ENCODE measurements around the gene ARMC5. TPM values are rescaled to one million over a fixed set of nuclear protein-coding genes. Genes with fewer than 3 reads are reported as not detected.

Gene ARMC5
- total RNA-seq, 2 donors from 2014 or later = 4.2 to 13.2 TPM

DNA sequence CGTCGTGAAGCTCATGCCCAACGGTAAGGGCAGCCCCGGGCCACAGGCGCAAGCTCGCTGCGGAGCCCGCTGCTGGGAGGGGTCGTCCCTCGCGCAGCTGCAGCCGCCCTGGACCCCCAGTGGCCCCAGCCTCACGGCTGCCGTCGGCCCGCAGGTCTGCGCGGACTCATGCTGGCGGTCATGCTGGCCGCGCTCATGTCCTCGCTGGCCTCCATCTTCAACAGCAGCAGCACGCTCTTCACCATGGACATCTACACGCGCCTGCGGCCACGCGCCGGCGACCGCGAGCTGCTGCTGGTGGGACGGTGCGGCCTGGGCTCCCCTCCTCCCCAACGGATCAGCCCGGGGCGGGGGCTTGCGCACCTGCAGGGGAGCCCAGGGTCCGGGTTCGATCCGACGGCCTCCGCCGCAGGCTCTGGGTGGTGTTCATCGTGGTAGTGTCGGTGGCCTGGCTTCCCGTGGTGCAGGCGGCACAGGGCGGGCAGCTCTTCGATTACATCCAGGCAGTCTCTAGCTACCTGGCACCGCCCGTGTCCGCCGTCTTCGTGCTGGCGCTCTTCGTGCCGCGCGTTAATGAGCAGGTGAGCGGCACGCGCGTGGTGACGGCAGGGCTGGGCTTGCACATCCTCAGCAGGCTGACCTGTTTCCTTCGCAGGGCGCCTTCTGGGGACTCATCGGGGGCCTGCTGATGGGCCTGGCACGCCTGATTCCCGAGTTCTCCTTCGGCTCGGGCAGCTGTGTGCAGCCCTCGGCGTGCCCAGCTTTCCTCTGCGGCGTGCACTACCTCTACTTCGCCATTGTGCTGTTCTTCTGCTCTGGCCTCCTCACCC is 29.4 kb downstream of the ARMC5 start:
- no peak overlapping the region for H3K27ac ChIP-seq
- ATAC-seq (no peak), DNase-seq (peak in 1 of 4 donors; percentile 25)
- WGBS, 2 donors = 36 to 79% methylated on average over 12 to 74 of the region's 77 CpGs
- H3K36me3 ChIP-seq (replicated peaks in 1 of 2; ENCODE audit: insufficient read depth in 1 of 2, low read depth in 2 of 2) = peaks cover 4 to 5% of the 10 kb centered on the region in 2 donors
- peaks cover 28% of the 10 kb centered on the region for H3K4me1 ChIP-seq
- H3K9me3 ChIP-seq = no peaks in the 10 kb centered on the region
- TF ChIP-seq, protein P1, sequence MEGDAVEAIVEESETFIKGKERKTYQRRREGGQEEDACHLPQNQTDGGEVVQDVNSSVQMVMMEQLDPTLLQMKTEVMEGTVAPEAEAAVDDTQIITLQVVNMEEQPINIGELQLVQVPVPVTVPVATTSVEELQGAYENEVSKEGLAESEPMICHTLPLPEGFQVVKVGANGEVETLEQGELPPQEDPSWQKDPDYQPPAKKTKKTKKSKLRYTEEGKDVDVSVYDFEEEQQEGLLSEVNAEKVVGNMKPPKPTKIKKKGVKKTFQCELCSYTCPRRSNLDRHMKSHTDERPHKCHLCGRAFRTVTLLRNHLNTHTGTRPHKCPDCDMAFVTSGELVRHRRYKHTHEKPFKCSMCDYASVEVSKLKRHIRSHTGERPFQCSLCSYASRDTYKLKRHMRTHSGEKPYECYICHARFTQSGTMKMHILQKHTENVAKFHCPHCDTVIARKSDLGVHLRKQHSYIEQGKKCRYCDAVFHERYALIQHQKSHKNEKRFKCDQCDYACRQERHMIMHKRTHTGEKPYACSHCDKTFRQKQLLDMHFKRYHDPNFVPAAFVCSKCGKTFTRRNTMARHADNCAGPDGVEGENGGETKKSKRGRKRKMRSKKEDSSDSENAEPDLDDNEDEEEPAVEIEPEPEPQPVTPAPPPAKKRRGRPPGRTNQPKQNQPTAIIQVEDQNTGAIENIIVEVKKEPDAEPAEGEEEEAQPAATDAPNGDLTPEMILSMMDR (IDR thresholded peaks at IDR 0.05) = no peak
- no peak for TF ChIP-seq POLR2A (IDR thresholded peaks at IDR 0.05)
- no peak overlapping the region for H3K4me3 ChIP-seq
- H3K27me3 ChIP-seq = no peaks in the 10 kb centered on the region
- intact Hi-C loops (cut with DNase I) = no loop called here

DNA sequence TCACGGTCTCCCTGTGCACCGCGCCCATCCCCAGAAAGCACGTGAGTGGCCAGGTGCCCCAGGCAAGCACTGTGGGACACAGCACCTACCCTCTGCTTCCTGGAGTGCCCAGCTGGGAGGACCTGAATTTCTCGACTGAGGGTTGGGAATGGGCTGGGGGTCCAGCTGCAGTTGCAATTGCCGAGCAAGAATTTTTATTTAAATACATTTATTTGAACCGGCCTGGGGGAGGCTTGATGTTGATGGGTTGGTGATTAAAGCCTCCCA is 29.9 kb downstream of the ARMC5 start:
- WGBS, 2 donors = 71 to 79% methylated on average over 7 of the region's 7 CpGs
- Histone ChIP-seq H3K27ac (no peak overlapping the region), H3K9me3 (no peaks in the 10 kb centered on the region), H3K4me1 (peaks cover 28% of the 10 kb centered on the region), H3K27me3 (no peaks in the 10 kb centered on the region), H3K36me3 (replicated peaks in 1 of 2; ENCODE audit: insufficient read depth in 1 of 2, low read depth in 2 of 2) (peaks cover 4 to 5% of the 10 kb centered on the region in 2 donors), H3K4me3 (no peak overlapping the region)
- intact Hi-C loops (cut with DNase I) = no loop called here
- ATAC-seq (no peak), DNase-seq (no peak)
- TF ChIP-seq, protein P1 (IDR thresholded peaks at IDR 0.05) = no peak

DNA sequence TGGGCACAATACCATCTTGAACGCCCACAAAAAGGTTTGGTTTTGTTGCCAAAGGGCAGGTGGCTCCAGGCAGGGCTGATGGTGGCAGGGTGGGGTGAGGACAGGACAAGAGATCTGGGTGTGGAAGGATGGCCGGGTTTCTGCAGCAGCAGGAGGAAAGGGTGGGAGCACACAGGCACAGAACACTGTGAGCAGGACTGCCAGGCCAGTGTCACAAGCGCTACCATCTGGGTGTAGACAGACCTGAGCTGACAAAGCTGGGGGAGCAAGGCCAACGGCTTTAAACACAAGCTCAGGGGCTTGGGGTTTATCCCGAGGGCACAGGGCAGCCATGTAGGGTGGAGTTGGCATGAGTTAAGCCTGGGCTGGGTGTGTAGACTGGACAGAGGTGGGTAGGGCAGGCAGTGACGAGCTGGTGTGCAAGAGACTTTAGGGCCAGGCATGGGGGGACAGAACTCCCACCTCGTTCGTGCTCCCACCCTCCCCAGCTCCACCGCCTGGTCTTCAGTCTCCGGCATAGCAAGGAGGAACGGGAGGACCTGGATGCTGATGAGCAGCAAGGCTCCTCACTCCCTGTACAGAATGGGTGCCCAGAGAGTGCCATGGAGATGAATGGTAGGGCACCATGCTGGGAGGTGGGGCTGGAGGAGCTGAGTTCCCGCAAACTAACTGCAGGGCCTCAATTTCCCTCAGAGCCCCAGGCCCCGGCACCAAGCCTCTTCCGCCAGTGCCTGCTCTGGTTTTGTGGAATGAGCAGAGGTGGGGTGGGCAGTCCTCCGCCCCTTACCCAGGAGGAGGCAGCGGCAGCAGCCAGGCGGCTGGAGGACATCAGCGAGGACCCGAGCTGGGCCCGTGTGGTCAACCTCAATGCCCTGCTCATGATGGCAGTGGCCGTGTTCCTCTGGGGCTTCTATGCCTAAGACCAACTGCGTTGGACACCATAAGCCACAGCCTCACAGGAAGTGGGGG is 30.6 kb downstream of the ARMC5 start:
- intact Hi-C loops (cut with DNase I) = loop anchor here (10.0 kb wide), 1 partner anchor 215 kb away; no protein-coding TSS in a partner anchor
- ATAC-seq = no peak
- WGBS, 2 donors = 85% methylated on average over 13 to 20 of the region's 22 CpGs

DNA sequence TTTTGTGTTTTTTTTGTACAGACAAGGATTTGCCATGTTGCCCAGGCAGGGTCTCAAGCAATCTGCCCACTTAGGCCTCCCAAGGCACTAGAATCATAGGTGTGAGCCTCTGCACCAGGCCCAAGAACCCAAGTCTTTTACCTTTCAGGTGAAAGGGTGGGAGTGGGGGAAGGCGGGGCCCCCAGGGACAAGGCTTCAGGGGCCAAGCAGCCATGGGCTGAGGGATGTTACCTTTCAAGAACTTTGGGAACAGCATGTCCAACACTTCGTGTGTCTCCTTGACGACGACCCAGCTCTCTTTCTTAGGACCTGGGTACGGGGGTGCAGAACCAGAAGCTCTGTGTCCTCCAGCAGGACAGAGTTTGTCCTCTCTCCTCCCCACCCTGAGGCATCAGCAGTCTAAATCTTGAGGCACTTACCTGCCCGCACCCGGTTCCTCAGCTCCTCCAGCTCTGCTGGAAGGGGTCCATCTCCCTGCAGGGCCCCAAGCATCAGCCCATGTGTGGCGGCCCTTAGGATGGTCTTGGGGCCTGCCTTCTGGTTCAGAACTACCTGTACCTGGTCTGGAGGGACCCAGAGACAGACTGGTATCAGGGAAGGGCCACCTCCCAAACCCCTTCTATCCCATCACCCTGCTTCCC is 32.6 kb downstream of the ARMC5 start:
- Histone ChIP-seq H3K27ac (no peak overlapping the region), H3K36me3 (replicated peaks in 1 of 2; ENCODE audit: insufficient read depth in 1 of 2, low read depth in 2 of 2) (peaks cover 4 to 5% of the 10 kb centered on the region in 2 donors), H3K4me1 (peaks cover 23% of the 10 kb centered on the region), H3K9me3 (no peaks in the 10 kb centered on the region), H3K4me3 (no peak overlapping the region), H3K27me3 (no peaks in the 10 kb centered on the region)
- TF ChIP-seq POLR2A (IDR thresholded peaks at IDR 0.05) = no peak
- TF ChIP-seq, protein P1 (IDR thresholded peaks at IDR 0.05) = no peak
- 92 to 95% methylated on average over 8 of the region's 8 CpGs for WGBS, 2 donors
- DNase-seq (no peak), ATAC-seq (no peak)
- intact Hi-C loops (cut with DNase I) = loop anchor here (10.0 kb wide), 1 partner anchor 213 kb away; no protein-coding TSS in a partner anchor

More for the DNA sequence above, 30.6 kb downstream of the ARMC5 start:
- Histone ChIP-seq H3K9me3 (no peaks in the 10 kb centered on the region), H3K36me3 (replicated peaks in 1 of 2; ENCODE audit: insufficient read depth in 1 of 2, low read depth in 2 of 2) (peaks cover 4 to 5% of the 10 kb centered on the region in 2 donors), H3K27ac (no peak overlapping the region), H3K4me3 (no peak overlapping the region), H3K4me1 (peaks cover 26% of the 10 kb centered on the region), H3K27me3 (no peaks in the 10 kb centered on the region)
- no peak for DNase-seq
- TF ChIP-seq, protein P1 (IDR thresholded peaks at IDR 0.05) = no peak
- TF ChIP-seq POLR2A (IDR thresholded peaks at IDR 0.05) = no peak

Measured in body of pancreas (tissue), 4 donors.